GM23338 (cell line): Measurements from ENCODE around the gene NPTXR. TPM values are rescaled to one million over a fixed set of nuclear protein-coding genes. Genes with fewer than 3 reads are reported as not detected.

Experiments used
- ATAC-seq: fragments of 200-7000 bp; cut with Tn5 transposase; 3 replicates; pipeline ENCODE4 v1.9.1; 2020
- DNase-seq: peaks from one replicate; pipeline ENCODE4 v3.0.0-alpha.2; 2015; ENCODE audit warnings: low spot score
- H2AFZ ChIP-seq: fragments of 200-600 bp; sonication (generic); 2 replicates; pipeline ENCODE4 v1.8.0; 2016; ENCODE audit warnings: antibody characterized with exemption, mild to moderate bottlenecking, moderate library complexity
- H3F3A ChIP-seq: fragments of 200-600 bp; sonication (generic); replicated peaks from 2 replicates; pipeline ENCODE4 v1.8.0; 2017; ENCODE audit warnings: antibody characterized with exemption, mixed run types, low read depth
- H3K27ac ChIP-seq: fragments of 200-600 bp; sonication (generic); 2 replicates; pipeline ENCODE4 v1.6.1; 2016; ENCODE audit warnings: low read depth
- H3K27me3 ChIP-seq: fragments of 200-600 bp; sonication (generic); 2 replicates; pipeline ENCODE4 v1.8.0; 2016; ENCODE audit warnings: mild to moderate bottlenecking, mixed run types, moderate library complexity; ENCODE audit not compliant: insufficient read depth
- H3K36me3 ChIP-seq: fragments of 200-600 bp; sonication (generic); 2 replicates; pipeline ENCODE4 v1.8.0; 2016; ENCODE audit warnings: mild to moderate bottlenecking; ENCODE audit not compliant: insufficient read depth
- H3K4me1 ChIP-seq: fragments of 200-600 bp; sonication (generic); 2 replicates; pipeline ENCODE4 v1.8.0; 2016; ENCODE audit warnings: mild to moderate bottlenecking, moderate library complexity; ENCODE audit not compliant: insufficient read depth
- H3K4me2 ChIP-seq: fragments of 200-600 bp; sonication (generic); 2 replicates; pipeline ENCODE4 v1.7.1; 2017; ENCODE audit warnings: mixed run types
- H3K4me3 ChIP-seq: fragments of 200-600 bp; sonication (generic); 2 replicates; pipeline ENCODE4 v1.6.1; 2016; ENCODE audit warnings: mixed run types
- H3K79me2 ChIP-seq: fragments of 200-600 bp; sonication (generic); replicated peaks from 2 replicates; pipeline ENCODE4 v1.8.0; 2017; ENCODE audit warnings: mild to moderate bottlenecking; ENCODE audit not compliant: insufficient read depth
- H3K9me2 ChIP-seq: fragments of 200-600 bp; sonication (generic); 2 replicates; pipeline ENCODE4 v1.8.0; 2017; ENCODE audit not compliant: insufficient read depth
- H4K20me1 ChIP-seq: fragments of 200-600 bp; sonication (generic); replicated peaks from 2 replicates; pipeline ENCODE4 v1.8.0; 2017; ENCODE audit warnings: mild to moderate bottlenecking; ENCODE audit not compliant: insufficient read depth
- H3K27ac Mint-ChIP-seq: 2 replicates; pipeline ENCODE4 v1.8.0; 2020; ENCODE audit warnings: inconsistent platforms, mild to moderate bottlenecking, moderate library complexity, mixed read lengths
- H3K27me3 Mint-ChIP-seq: 3 replicates; pipeline ENCODE4 v1.8.0; 2022; ENCODE audit warnings: low read depth, mild to moderate bottlenecking, moderate library complexity, mixed read lengths, inconsistent platforms; ENCODE audit not compliant: insufficient read depth, poor library complexity
- H3K36me3 Mint-ChIP-seq: 3 replicates; pipeline ENCODE4 v1.8.0; 2021; ENCODE audit warnings: low read depth, mild to moderate bottlenecking, inconsistent platforms, moderate library complexity, mixed read lengths
- H3K4me1 Mint-ChIP-seq: 3 replicates; pipeline ENCODE4 v1.8.0; 2020; ENCODE audit warnings: mild to moderate bottlenecking, inconsistent platforms, mixed read lengths
- H3K4me3 Mint-ChIP-seq: 3 replicates; pipeline ENCODE4 v1.8.0; 2021; ENCODE audit warnings: moderate library complexity, mild to moderate bottlenecking, inconsistent platforms, mixed read lengths
- H3K9me3 Mint-ChIP-seq: 3 replicates; pipeline ENCODE4 v1.8.0; 2020; ENCODE audit warnings: moderate library complexity, mild to moderate bottlenecking, inconsistent platforms, mixed read lengths
- CREB1 ChIP-seq: fragments of 250-450 bp; sonication (Bioruptor Pico); IDR thresholded peaks from 2 replicates; pipeline ENCODE4 v1.5.0; 2020; ENCODE audit warnings: low read depth, mild to moderate bottlenecking, moderate library complexity
- CTCF ChIP-seq, 2 experiments: fragments of 200-600 bp in 1 of 2; sonication (generic) in 1 of 2; conservative IDR thresholded peaks; 2 replicates each; pipeline versions ENCODE4 v1.5.1 to v1.6.1; 2016 to 2017; ENCODE audit warnings: antibody characterized with exemption in 2 of 2, low read depth in 2 of 2, mild to moderate bottlenecking in 2 of 2, moderate library complexity in 1 of 2
- ETS1 ChIP-seq: IDR thresholded peaks from 2 replicates; pipeline ENCODE4 v1.6.1; 2016; ENCODE audit warnings: antibody characterized with exemption
- EZH2 ChIP-seq: fragments of 200-600 bp; sonication (generic); IDR thresholded peaks from one replicate; pipeline ENCODE4 v1.8.0; 2017; ENCODE audit warnings: antibody characterized with exemption, mild to moderate bottlenecking, low read depth; ENCODE audit not compliant: unreplicated experiment
- EZH2phosphoT487 ChIP-seq: fragments of 200-600 bp; sonication (generic); IDR thresholded peaks from one replicate; pipeline ENCODE4 v1.8.1; 2018; ENCODE audit warnings: antibody characterized with exemption; ENCODE audit not compliant: unreplicated experiment
- JUNB ChIP-seq: IDR thresholded peaks from one replicate; pipeline ENCODE4 v1.6.1; 2016; ENCODE audit warnings: antibody characterized with exemption; ENCODE audit not compliant: unreplicated experiment
- NANOG ChIP-seq: IDR thresholded peaks from 2 replicates; pipeline ENCODE4 v1.6.1; 2016; ENCODE audit warnings: antibody characterized with exemption, borderline replicate concordance
- POLR2AphosphoS5 ChIP-seq: IDR thresholded peaks from 2 replicates; pipeline ENCODE4 v1.6.1; 2016; ENCODE audit warnings: antibody characterized with exemption, low read depth
- STAT1 ChIP-seq: IDR thresholded peaks from one replicate; pipeline ENCODE4 v1.6.1; 2016; ENCODE audit warnings: antibody characterized with exemption; ENCODE audit not compliant: unreplicated experiment
- ZNF114 ChIP-seq: fragments of 250-450 bp; sonication (Bioruptor Pico); IDR thresholded peaks from 2 replicates; pipeline ENCODE4 v1.5.0; 2020; ENCODE audit warnings: mild to moderate bottlenecking, moderate library complexity
- ZNF331 ChIP-seq: fragments of 250-450 bp; sonication (Bioruptor Pico); IDR thresholded peaks from 2 replicates; pipeline ENCODE4 v1.5.0; 2020; ENCODE audit warnings: low read depth, mild to moderate bottlenecking, moderate library complexity
- ZNF462 ChIP-seq: fragments of 250-450 bp; sonication (Bioruptor Pico); IDR thresholded peaks from 2 replicates; pipeline ENCODE4 v1.5.0; 2020; ENCODE audit warnings: mild to moderate bottlenecking, moderate library complexity
- polyA plus RNA-seq: library from polyadenylated mRNA; unstranded; fragments of >200 nt; fragmentation: Nextera tagmentation; extraction: Ambion mirVana; gene quantifications from 2 replicates; pipeline ENCODE4 v1.2.1, GENCODE V29; 2016
- total RNA-seq: library from RNA; depleted of rRNA; stranded (reverse); fragments of >200 nt; shearing (Covaris generic); gene quantifications from 2 replicates; pipeline ENCODE4 v1.2.3, GENCODE V29; 2014
- TF ChIP-seq, protein P1 (sequence below): IDR thresholded peaks from one replicate; pipeline ENCODE4 v1.6.1; 2018; ENCODE audit warnings: antibody characterized with exemption; ENCODE audit not compliant: unreplicated experiment

NPTXR gene
- total and polyA plus RNA-seq, 2 experiments from 2014 or later = 0.89 to 13.4 TPM

DNA sequence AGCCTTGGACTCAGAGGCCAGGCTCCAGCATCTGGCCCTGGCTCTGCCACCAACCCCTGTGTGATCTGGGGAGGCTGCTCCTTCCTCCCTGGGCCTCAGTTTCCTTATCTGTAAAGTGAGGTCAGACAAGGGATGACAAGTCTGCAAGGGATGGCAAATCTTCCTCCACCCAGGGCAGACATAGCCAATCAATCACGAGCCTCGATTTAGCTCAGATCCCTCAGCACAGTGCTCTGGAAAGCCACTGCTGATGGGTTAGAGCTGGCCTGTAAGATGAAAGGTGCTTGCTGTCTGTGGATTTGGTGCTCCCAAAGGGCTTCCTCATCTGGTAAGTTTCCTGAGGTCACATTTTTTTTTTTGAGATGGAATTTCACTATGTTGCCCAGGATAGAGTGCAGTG is 20.2 kb downstream of the NPTXR start:
- Mint-ChIP-seq H3K27me3 (peaks cover 17% of the 10 kb centered on the region), H3K4me1 (no peaks in the 10 kb centered on the region; the same call in 1 of the 3 replicates), H3K9me3 (no peaks in the 10 kb centered on the region), H3K27ac (no peak overlapping the region), H3K36me3 (no peaks in the 10 kb centered on the region), H3K4me3 (no peak overlapping the region)
- Histone ChIP-seq H3K27ac (no peak overlapping the region), H3K9me2 (no peaks in the 10 kb centered on the region), H3K4me2 (no peak overlapping the region), H3K36me3 (no peaks in the 10 kb centered on the region), H3F3A (no peaks in the 10 kb centered on the region), H3K4me3 (no peak overlapping the region), H3K4me1 (no peaks in the 10 kb centered on the region), H3K79me2 (no peaks in the 10 kb centered on the region), H4K20me1 (no peaks in the 10 kb centered on the region; the same call in 1 of the 2 replicates), H3K27me3 (no peaks in the 10 kb centered on the region), H2AFZ (no peak overlapping the region)
- no peak for ATAC-seq
- no peak for DNase-seq
- no peak for TF ChIP-seq ZNF114 (CRISPR knock-in tag)
- TF ChIP-seq, protein P1, sequence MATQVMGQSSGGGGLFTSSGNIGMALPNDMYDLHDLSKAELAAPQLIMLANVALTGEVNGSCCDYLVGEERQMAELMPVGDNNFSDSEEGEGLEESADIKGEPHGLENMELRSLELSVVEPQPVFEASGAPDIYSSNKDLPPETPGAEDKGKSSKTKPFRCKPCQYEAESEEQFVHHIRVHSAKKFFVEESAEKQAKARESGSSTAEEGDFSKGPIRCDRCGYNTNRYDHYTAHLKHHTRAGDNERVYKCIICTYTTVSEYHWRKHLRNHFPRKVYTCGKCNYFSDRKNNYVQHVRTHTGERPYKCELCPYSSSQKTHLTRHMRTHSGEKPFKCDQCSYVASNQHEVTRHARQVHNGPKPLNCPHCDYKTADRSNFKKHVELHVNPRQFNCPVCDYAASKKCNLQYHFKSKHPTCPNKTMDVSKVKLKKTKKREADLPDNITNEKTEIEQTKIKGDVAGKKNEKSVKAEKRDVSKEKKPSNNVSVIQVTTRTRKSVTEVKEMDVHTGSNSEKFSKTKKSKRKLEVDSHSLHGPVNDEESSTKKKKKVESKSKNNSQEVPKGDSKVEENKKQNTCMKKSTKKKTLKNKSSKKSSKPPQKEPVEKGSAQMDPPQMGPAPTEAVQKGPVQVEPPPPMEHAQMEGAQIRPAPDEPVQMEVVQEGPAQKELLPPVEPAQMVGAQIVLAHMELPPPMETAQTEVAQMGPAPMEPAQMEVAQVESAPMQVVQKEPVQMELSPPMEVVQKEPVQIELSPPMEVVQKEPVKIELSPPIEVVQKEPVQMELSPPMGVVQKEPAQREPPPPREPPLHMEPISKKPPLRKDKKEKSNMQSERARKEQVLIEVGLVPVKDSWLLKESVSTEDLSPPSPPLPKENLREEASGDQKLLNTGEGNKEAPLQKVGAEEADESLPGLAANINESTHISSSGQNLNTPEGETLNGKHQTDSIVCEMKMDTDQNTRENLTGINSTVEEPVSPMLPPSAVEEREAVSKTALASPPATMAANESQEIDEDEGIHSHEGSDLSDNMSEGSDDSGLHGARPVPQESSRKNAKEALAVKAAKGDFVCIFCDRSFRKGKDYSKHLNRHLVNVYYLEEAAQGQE = no peak
- no peak for TF ChIP-seq NANOG
- TF ChIP-seq ZNF331 = no peak
- TF ChIP-seq EZH2 = no peak
- no peak for TF ChIP-seq ETS1
- no peak for TF ChIP-seq ZNF462 (CRISPR knock-in tag)
- TF ChIP-seq CREB1 (CRISPR knock-in tag) = no peak
- no peak for TF ChIP-seq CTCF (conservative IDR thresholded peaks at IDR 0.05; ENCODE audit: low read depth in 2 of 2)
- no peak for TF ChIP-seq EZH2phosphoT487
- TF ChIP-seq POLR2AphosphoS5 = no peak
- no peak for TF ChIP-seq JUNB
- no peak for TF ChIP-seq STAT1
